Right lobe of liver (tissue), 6 donors: ENCODE results near the gene PYGM. TPM values are rescaled to one million over a fixed set of nuclear protein-coding genes. Genes with fewer than 3 reads are reported as not detected.

Experiments used
- ATAC-seq, 4 donors: fragments of 200-7000 bp; cut with Tn5 transposase; one replicate each; pipeline ENCODE4 v1.9.1; 2020; ENCODE audit warnings: mild to moderate bottlenecking in 4 of 4, moderate library complexity in 4 of 4
- DNase-seq, 3 donors: peaks; one replicate each; pipeline ENCODE4 v3.0.0-alpha.2; 2020
- H3K27ac ChIP-seq, 3 donors: fragments of 200-600 bp; one replicate each; pipeline ENCODE4 v1.8.0; 2022
- H3K27me3 ChIP-seq, 2 donors: fragments of 200-600 bp; one replicate each; pipeline ENCODE4 v1.8.0; 2022
- H3K36me3 ChIP-seq, 4 donors: fragments of 200-600 bp; sonication (generic) in 1 of 4; one replicate each; pipeline versions ENCODE4 v1.5.1 to v1.8.0; 2017 to 2022; ENCODE audit warnings: control low read depth in 1 of 4
- H3K4me1 ChIP-seq, 4 donors: fragments of 200-600 bp; sonication (generic) in 1 of 4; one replicate each; pipeline versions ENCODE4 v1.5.1 to v1.8.0; 2017 to 2022; ENCODE audit warnings: control low read depth in 1 of 4
- H3K4me3 ChIP-seq, 3 donors: fragments of 200-600 bp; one replicate each; pipeline ENCODE4 v1.8.0; 2022
- H3K9me3 ChIP-seq, 4 donors: fragments of 200-600 bp; sonication (generic) in 1 of 4; one replicate each; pipeline versions ENCODE4 v1.5.1 to v1.8.0; 2017 to 2022; ENCODE audit warnings: control low read depth in 1 of 4
- POLR2A ChIP-seq: fragments of 450-650 bp; IDR thresholded peaks from one replicate; pipeline ENCODE4 v1.6.1; 2017; ENCODE audit warnings: antibody characterized with exemption, mild to moderate bottlenecking
- WGBS: methylation state at CpG from one replicate; pipeline ENCODE4 v1.1.6; 2018; ENCODE audit warnings: low coverage, low lambda C conversion rate; ENCODE audit not compliant: insufficient coverage; ENCODE audit errors: missing lambda C conversion rate; 5-methylcytosine and 5-hydroxymethylcytosine counted together
- intact Hi-C, 2 donors: fragments of 100-400 bp; cut with DNase I; formaldehyde crosslinking; loops; one replicate each; pipeline versions ENCODE4 v1.11.2 to v1.14.1; 2022
- total RNA-seq, 6 experiments: library from RNA; depleted of rRNA in 2 of 6; stranded (reverse); fragments of >200 nt in 2 of 6; fragmentation: NEBNext Ultra II Directional in 3 of 6; extraction: Animal tissue kit (Norgen Biotek cat#: 25700) in 3 of 6; gene quantifications; one replicate each; pipeline versions ENCODE4 v1.1.0 to v1.2.4, GENCODE V29; 2016 to 2023
- TF ChIP-seq, protein P1 (sequence below), 4 donors: fragments of 200-600 bp in 3 of 4; fragments of 450-650 bp in 1 of 4; IDR thresholded peaks; one replicate each; pipeline versions ENCODE4 v1.5.1 to v1.8.0; 2016 to 2022; ENCODE audit warnings: antibody characterized with exemption in 4 of 4, mild to moderate bottlenecking in 2 of 4
- donor health status: DM: no; HTN: yes; CAD: no.
- donor health status: DM: no; HTN: no; CAD: no.
- donor health status: DM: no; HTN: no; CAD: no.
- donor health status: DM: no; HTN: yes; CAD: no.
- donor health status: DM: no; HTN: yes; CAD: no.

The PYGM gene
- total RNA-seq, 6 experiments from 2014 or later = 0.24 to 1.4 (median 0.47) TPM

DNA sequence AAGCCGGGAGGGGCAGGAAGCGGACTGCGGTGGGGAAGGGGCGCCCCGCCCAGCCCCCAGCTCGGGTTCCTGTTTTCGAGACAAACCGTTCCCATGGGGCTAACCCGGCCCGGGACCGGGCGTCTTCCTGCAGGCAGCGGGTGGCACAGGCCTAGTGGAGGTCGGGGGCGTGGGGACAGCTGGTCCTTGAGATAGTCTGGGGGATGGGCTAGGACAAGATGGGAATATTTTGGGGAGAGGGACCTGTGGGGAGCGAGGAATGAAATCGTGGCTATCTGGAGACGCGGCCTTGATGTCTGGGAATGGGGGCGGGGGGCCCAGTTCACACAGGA is 14.6 kb downstream of the PYGM start:
- H3K36me3 ChIP-seq = no peaks in the 10 kb centered on the region
- 3% methylated on average over 8 of the region's 20 CpGs for WGBS
- H3K9me3 ChIP-seq = no peaks in the 10 kb centered on the region
- H3K27me3 ChIP-seq = peaks cover 0 to 5% of the 10 kb centered on the region in 2 donors
- peak; percentile 20 to 41 (median 22) for ATAC-seq
- H3K4me1 ChIP-seq = peaks cover 0 to 23% (median 5%) of the 10 kb centered on the region in 4 donors
- H3K4me3 ChIP-seq = peak overlapping the region; percentile 13 to 59 (median 28)
- intact Hi-C loops = no loop called here
- peak; percentile 79 to 89 (median 84) for DNase-seq
- TF ChIP-seq, protein P1, sequence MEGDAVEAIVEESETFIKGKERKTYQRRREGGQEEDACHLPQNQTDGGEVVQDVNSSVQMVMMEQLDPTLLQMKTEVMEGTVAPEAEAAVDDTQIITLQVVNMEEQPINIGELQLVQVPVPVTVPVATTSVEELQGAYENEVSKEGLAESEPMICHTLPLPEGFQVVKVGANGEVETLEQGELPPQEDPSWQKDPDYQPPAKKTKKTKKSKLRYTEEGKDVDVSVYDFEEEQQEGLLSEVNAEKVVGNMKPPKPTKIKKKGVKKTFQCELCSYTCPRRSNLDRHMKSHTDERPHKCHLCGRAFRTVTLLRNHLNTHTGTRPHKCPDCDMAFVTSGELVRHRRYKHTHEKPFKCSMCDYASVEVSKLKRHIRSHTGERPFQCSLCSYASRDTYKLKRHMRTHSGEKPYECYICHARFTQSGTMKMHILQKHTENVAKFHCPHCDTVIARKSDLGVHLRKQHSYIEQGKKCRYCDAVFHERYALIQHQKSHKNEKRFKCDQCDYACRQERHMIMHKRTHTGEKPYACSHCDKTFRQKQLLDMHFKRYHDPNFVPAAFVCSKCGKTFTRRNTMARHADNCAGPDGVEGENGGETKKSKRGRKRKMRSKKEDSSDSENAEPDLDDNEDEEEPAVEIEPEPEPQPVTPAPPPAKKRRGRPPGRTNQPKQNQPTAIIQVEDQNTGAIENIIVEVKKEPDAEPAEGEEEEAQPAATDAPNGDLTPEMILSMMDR (IDR thresholded peaks at IDR 0.05) = no peak
- no peak for TF ChIP-seq POLR2A
- peak overlapping the region; percentile 41 to 76 (median 63) for H3K27ac ChIP-seq

DNA sequence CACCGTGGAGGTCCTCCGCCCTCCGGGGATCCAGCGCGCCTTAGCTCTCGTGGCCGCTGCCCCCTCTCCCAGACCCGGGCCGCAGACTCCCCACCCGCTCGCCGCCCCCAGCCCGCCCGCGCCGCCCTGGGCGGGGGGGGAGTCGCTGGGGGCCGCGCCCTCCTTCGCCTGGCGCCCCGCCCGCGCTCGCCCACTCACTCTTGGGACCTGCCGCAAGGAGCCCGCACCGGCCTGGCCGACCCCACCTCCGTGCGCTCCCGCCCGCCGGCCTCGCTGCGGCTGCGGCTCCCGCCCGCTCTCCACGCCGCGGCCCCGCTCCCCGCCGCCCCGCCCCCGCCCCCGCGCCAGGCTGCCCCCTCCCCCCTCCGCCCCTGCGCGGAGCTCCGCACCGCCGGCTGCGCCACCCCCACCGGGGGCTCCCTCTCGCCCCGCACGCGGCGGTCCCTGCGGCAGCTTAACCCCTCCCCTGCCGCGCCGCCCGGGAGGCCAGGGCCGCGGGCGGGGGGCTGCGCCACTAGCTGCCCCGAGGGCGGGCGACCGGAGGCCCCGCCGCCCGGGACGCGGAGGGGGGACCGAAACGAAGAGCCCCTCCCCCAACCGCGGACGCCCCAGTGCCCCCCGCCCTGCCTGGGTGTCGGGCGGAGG is 15.1 kb downstream of the PYGM start:
- Histone ChIP-seq H3K4me1 (peaks cover 0 to 23% (median 5%) of the 10 kb centered on the region in 4 donors), H3K27ac (peak overlapping the region in 2 of 3 donors; percentile 66 to 76), H3K9me3 (no peaks in the 10 kb centered on the region), H3K36me3 (no peaks in the 10 kb centered on the region), H3K4me3 (peak overlapping the region; percentile 46 to 59 (median 53)), H3K27me3 (peaks cover 0 to 5% of the 10 kb centered on the region in 2 donors)
- peak in 1 of 3 donors; percentile 38 for DNase-seq
- no peak for ATAC-seq
- no peak for TF ChIP-seq POLR2A
- TF ChIP-seq, protein P1 (IDR thresholded peaks at IDR 0.05) = no peak
- WGBS = 0% methylated on average over 7 of the region's 89 CpGs
- intact Hi-C loops = no loop called here

DNA sequence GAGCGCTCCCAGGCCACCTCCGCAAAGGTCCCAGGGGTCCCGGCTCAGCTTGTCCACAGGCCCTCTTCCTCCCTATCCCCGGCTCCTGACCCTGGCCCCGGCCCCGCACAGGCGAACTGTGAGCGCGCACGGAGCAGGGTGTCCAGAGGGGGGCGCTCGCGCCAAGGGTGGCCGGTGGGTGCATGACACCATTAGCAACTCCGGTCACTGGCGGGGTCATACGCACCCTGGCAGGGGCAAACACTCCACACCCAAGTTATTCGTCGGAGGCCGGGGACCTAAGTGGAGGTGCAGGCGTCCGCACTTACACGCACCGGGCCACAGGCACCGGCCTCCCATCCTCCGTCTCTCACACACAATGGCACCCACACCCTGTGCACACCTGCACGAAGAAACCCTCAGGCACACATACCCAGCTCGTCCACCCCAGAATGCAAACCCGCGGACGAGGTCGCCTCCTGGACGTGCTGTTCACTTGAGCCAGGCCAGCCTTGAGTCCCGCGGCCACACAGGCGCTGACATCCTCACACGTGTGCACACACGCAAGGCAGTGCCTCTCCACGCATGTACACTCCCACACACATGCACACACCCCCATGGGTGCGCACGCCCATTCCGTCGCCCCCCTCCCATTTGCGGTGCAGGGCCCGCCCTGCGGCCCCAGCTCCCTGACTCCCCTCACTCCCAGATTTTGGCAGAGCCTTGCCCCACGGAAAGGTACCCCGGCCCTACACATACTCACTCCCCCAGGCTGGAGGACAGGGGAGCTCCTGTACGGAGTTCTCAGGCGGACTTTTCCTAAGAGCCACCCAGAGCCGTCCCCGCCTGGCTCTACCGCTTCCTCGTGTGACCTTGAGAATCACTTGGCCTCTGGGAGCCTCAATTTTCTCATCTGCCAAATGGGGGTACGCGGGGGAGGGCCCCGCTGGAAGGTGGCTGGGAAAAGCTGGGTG is 15.9 kb downstream of the PYGM start, which contains the start of gene RASGRP2:
TSS of gene RASGRP2 (minus strand) at position 552 of the 953 bp plus-strand sequence. CDS start 1,276 bp downstream, outside the sequence.
- Histone ChIP-seq H3K27ac (peak within 1 kb of the TSS; percentile 60 to 76 (median 66)), H3K9me3 (no peaks in the 10 kb centered on the region), H3K36me3 (no peaks in the 10 kb centered on the region), H3K4me1 (peaks cover 0 to 23% (median 5%) of the 10 kb centered on the region in 4 donors), H3K4me3 (peak within 1 kb of the TSS; percentile 46 to 59 (median 53)), H3K27me3 (peaks cover 0 to 5% of the 10 kb centered on the region in 2 donors)
- peak; percentile 43 to 58 (median 50) for ATAC-seq
- TF ChIP-seq POLR2A = peak; percentile 9
- TF ChIP-seq, protein P1 (IDR thresholded peaks at IDR 0.05) = peak; percentile 47 to 61 (median 60)
- intact Hi-C loops = no loop called here
- 9% methylated on average over 9 of the region's 57 CpGs for WGBS
- DNase-seq = peak; percentile 82 to 88 (median 84)

DNA sequence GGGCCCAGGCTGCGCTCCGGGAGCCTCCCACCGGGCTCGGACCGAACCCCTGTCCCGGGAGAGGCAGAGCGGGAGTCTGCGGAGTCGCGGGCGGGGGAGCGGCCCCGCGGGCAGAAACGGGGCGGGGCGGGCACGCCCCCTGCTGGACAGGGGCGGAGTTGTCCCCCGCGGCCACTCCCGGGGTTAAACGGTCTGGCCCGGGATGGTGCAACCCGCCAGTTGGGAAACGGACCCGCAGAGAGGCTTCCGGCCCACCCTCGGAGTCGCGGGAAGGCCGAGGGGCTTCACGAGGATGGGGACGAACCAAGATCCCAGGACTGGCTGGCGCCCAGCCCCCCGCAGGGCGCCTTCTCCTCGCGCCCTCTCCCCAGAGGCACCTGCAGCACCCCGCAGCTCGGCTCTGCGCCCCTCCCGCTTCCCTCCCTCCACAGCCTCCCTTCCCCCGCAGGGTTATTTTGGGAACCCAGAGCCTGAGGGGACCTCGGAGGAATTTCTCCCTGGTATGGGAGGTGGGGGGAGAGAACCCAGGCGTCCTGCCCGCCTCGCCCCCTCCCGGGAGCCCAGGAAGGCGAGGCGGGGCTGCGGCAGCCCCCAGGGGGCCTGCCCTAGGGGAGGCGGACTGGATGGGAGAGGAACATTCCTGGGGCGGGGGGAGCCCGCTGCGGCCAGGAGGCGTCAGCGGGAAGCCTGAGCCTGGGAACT is 16.7 kb downstream of the PYGM start:
- WGBS = 0% methylated on average over 5 of the region's 58 CpGs
- ATAC-seq (peak; percentile 77 to 85 (median 79)), DNase-seq (peak; percentile 84 to 87 (median 86))
- H3K27ac ChIP-seq = peak overlapping the region; percentile 60 to 76 (median 66)
- H3K36me3 ChIP-seq = no peaks in the 10 kb centered on the region
- H3K4me1 ChIP-seq = peaks cover 0 to 23% (median 5%) of the 10 kb centered on the region in 4 donors
- intact Hi-C loops = no loop called here
- H3K4me3 ChIP-seq = peak overlapping the region; percentile 46 to 59 (median 53)
- H3K9me3 ChIP-seq = no peaks in the 10 kb centered on the region
- H3K27me3 ChIP-seq = peaks cover 0 to 5% of the 10 kb centered on the region in 2 donors
- TF ChIP-seq, protein P1 (IDR thresholded peaks at IDR 0.05) = peak; percentile 88 to 97 (median 94)
- TF ChIP-seq POLR2A = no peak
